Stimulated activated CD8-positive, alpha-beta memory T cell treated with anti-CD3 and anti-CD28 coated beads, Interleukin-4, amount 100 ng/mL, for 4 hours (primary cell): ENCODE results near the gene PFKFB3.
A peak's percentile ranks its signal among the peaks of the same experiment; 100 is the strongest.
"Not testable (repeated sequence)": the region's sequence is repeated elsewhere in the genome, so short reads cannot be mapped to it uniquely, and the experiment has no call there.

Source experiments
- DNase-seq, 2 donors: peaks; one replicate each; pipeline ENCODE4 v3.0.0-alpha.2; 2020; ENCODE audit warnings: low read depth in 2 of 2, low spot score in 1 of 2

The PFKFB3 gene

DNA sequence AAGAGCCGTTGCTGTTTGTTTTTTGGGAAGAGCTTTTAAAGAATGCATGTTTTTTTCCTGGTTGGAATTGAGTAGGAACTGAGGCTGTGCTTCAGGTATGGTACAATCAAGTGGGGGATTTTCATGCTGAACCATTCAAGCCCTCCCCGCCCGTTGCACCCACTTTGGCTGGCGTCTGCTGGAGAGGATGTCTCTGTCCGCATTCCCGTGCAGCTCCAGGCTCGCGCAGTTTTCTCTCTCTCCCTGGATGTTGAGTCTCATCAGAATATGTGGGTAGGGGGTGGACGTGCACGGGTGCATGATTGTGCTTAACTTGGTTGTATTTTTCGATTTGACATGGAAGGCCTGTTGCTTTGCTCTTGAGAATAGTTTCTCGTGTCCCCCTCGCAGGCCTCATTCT lies 31.6 kb downstream of the PFKFB3 start:
- no peak for DNase-seq

GRCh38 chr10:6236349-6237198 lies 33.8 kb downstream of the PFKFB3 start:
- no peak for DNase-seq

GRCh38 chr10:6237199-6237530 lies 34.4 kb downstream of the PFKFB3 start:
- DNase-seq: no peak

DNA sequence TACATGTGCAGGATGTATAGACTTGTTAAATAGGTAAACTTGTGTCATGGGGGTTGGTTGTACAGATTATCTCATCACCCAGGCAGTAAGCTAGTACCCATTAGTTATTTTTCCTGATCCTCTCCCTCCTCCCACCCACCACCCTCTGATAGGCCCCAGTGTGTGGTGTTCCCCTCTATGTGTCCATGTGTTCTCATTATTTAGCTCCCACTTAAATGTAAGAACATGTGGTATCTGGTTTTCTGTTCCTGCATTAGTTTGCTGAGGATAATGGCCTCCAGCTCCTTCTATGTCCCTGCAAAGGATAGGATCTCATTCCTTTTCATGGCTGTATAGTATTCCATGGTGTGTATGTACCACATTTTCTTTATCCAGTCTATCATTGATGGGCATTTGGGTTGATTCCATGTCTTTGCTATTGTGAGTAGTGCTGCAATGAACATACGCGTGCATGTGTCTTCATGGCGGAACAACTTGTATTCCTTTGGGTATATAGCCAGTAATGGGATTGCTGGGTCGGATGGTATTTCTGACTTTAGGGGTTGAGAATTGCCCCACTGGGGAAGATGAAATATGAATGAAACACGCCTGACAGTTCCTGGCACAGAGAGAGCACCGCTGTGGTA lies 36.0 kb downstream of the PFKFB3 start:
- not testable (repeated sequence) for DNase-seq

DNA sequence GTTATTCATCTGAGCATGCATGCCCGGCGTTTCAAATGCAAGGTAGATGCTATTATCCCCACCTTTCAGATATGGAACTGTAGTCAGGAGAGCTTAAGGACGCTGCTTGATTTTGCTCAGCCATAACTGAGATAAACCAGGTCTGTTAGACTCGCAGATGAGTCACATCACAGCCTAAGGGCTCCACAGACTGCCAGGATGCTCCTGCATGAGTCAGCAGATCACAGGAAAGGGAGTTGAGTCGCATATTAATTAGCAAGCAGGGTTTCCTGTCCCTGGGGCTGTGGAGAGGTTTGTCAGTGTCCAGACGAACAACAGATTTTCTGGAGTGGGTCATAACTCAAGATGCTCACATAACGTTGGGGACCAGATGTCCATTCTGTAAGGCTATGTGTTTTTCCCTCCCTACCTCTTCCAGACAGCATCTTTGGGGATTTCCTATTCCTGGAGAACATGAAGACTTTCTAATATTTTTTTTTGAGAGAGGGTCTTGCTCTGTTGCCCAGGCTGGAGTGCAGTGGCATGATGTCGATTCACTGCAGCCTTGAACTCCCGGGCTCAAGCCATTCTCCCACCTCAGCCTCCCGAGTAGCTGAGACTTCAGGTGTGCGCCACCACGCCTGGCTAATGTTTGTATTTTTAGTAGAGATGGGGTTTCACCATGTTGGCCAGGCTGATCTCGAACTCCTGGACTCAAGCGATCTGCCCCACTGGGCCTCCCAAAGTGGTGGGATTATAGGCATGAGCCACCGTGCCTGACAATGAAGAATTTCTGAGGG lies 36.7 kb downstream of the PFKFB3 start:
- peak; percentile 31 to 53 for DNase-seq

GRCh38 chr10:6240254-6240653 lies 37.5 kb downstream of the PFKFB3 start:
- no peak for DNase-seq

- DNase-seq: no peak
Measured at GRCh38 chr10:6242089-6242488, 39.4 kb downstream of the PFKFB3 start.

- no peak for DNase-seq
Measured at GRCh38 chr10:6244510-6244909, 41.8 kb downstream of the PFKFB3 start.

GRCh38 chr10:6247041-6247712 lies 44.4 kb downstream of the PFKFB3 start:
- no peak for DNase-seq

DNA sequence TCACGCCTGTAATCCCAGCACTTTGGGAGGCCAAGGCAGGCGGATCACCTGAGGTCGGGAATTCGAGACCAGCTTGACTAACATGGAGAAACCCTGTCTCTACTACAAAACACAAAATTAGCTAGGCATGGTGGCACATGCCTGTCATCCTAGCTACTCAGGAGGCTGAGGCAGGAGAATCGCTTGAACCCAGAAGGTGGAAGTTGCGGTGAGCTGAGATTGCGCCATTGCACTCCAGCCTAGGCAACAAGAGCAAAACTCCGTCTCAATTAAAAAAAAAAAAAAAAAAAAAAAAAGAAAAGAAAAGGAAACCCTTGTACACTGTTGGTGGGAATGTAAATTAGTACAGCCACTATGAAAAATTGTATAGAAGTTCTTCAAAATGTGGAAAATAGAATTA lies 46.2 kb downstream of the PFKFB3 start:
- not testable (repeated sequence) for DNase-seq

- no peak for DNase-seq
Measured at GRCh38 chr10:6249698-6250097, 47.0 kb downstream of the PFKFB3 start.

GRCh38 chr10:6250745-6251144 lies 48.0 kb downstream of the PFKFB3 start:
- DNase-seq: no peak

DNA sequence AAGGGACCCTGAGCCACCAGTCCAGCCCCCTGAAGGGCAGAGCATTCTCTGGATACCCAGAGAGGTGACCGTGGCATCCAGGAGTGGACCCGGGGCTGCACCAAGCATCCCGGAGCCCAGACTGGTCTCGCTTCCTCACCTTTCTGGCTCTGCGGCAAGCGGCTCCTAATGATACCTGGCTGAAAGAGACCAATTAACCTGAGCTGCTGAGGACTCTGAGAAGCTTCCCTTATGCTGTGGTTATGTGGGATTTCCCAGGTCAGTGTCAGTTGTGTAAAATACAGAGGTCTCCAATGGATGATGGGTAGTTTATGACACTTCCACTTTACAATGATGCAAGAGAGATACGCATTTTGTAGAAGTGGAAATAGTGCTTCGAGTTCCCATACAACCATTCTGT lies 51.5 kb downstream of the PFKFB3 start:
- no peak for DNase-seq

- no peak for DNase-seq
Measured at GRCh38 chr10:6255548-6256061, 52.9 kb downstream of the PFKFB3 start.

DNA sequence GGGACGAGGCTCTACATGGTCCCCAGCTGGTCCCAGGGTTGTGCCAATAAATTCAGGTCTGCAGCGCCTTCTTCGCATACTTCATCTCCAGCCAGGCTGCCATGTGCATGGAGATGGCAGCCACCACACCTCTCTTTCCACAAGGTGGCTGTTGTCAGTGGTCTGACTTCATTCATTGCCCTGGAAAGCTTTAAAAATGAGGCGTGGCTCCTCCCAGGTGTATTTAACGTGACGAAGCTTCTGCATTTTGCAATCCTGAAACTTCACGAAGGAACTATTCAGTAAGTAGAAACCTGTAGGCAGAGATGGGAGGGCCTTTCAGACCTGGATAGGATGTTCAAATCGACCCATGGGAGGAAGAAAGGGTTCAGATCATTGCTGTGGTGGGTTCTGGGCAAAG lies 53.7 kb downstream of the PFKFB3 start:
- no peak for DNase-seq

DNA sequence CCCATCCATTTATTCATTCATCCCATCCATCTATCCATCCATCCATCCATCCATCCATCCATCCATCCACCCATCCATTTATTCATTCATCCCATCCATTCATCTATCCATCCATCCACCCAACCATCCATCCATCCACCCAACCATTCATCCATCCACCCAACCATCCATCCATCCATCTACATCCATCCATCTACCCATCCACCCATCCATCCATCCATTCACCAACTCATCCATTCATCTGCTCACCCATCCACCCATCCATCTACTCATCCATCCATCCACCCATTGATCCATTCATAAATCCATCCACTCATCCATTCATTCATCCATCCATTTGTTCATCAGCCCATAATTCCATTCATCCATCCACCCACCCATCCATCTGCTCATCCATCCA lies 56.4 kb downstream of the PFKFB3 start:
- DNase-seq: no peak

DNA sequence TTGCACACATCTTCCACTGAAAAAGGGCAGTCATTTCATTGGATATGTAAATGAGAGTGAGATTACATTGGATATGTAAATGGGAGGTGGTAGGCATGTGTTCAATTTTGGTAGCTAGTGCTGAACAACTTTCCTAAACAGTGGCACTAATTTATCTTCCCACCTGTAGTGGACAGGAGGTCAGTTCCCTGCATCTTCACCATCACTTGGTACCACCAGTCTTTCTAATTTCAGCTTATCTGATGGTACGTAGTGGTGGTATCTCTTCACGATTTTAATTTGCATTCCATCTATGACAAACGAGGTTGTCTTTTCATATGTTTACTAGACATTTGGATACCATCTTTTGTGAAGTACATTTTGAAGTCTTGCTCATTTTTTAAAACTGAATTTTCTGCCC lies 58.1 kb downstream of the PFKFB3 start:
- no peak for DNase-seq

DNA sequence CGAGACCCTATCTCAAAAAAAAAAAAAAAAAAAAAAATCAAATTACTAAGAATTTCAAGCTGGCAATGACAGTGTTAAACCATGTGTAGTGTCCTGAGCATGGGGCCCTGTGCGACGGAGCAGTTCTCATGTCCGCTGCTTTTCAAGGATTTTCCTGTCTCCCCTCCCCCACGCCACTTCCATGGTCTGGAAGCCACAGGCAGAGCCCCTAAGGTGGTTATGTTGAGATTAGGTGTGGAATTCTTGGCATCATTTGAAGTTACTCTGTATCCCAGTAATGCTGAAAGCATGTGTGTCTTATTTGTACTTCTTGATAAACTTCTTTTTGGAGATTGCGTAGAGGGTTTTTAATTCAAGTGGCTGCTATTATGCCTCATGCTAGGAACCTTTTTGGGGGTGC lies 65.2 kb downstream of the PFKFB3 start:
- no peak for DNase-seq

GRCh38 chr10:6269432-6269831 lies 66.7 kb downstream of the PFKFB3 start:
- DNase-seq: no peak

DNA sequence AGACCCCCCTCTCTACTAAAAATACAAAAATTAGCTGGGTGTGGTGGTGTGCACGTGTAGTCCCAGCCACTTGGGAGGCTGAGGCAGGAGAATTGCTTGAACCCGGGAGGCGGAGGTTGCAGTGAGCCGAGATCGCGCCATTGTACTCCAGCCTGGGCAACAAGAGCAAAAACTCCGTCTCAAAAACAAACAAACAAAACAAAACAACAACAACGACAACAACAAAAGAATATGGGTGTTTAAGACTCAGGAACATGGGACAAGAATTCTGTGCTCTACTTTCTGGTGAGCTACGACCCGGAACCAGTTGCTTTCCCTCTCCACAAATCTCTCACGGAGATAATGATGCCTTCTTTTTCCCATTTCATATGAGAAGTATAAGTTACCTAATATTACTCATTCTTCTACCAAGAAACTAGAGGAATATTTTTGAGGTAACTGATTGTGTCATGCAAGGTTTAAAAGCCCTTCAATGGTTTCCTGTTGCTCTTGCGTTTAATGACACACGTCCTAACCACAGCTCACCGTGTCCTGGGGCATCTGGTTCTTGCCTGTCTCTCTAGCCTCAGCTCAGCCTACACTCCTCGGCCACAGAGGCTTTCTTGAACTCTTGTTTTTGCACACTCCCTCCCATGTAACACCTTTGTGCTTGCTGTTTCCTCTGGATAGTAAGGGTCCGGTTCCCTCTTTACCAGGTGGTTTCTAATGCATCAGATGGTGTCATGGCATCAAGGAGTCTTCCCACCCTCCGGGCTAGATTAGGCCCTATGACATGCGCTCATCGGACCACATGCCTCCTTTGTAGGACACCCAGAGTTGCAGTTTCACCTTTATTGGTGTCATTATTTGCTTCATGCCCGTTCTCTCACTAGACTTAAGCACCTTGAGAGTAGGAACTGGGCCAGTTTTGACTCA lies 67.5 kb downstream of the PFKFB3 start:
- DNase-seq: peak; percentile 32 to 53
